ENCODE data around the gene EFNB2.

DNA sequence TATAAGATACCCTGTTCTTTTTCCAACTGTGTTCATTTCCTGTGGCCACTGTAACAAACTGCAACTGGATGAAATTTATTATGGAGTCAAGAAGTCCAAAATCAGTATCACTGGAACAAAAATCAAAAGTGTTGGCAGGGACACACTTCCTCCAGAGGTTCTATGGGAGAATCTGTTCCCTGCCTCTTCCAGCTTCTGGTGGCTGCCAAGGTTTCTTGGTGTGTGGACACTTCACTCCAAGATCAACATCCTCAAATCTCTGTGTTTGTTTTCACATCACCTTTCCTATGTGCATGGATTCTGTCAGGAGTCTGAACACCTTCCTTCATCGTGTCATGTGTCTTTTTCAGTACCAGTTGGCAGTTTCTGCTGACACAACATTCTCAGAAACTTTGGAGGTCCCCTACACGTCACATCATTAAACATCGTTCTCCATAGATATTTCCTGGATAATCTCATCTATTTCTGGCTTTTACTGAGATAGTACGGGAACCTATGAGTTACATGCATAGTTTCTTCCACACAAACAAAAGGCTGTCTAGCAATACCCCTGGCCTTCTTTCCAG lies 15.2 kb upstream of the EFNB2 start:
- TF ChIP-seq, protein P1, sequence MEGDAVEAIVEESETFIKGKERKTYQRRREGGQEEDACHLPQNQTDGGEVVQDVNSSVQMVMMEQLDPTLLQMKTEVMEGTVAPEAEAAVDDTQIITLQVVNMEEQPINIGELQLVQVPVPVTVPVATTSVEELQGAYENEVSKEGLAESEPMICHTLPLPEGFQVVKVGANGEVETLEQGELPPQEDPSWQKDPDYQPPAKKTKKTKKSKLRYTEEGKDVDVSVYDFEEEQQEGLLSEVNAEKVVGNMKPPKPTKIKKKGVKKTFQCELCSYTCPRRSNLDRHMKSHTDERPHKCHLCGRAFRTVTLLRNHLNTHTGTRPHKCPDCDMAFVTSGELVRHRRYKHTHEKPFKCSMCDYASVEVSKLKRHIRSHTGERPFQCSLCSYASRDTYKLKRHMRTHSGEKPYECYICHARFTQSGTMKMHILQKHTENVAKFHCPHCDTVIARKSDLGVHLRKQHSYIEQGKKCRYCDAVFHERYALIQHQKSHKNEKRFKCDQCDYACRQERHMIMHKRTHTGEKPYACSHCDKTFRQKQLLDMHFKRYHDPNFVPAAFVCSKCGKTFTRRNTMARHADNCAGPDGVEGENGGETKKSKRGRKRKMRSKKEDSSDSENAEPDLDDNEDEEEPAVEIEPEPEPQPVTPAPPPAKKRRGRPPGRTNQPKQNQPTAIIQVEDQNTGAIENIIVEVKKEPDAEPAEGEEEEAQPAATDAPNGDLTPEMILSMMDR (IDR thresholded peaks at IDR 0.05; ENCODE audit: low read depth, low read length): no peak
- no peak for TF ChIP-seq POLR2A (IDR thresholded peaks at IDR 0.05; ENCODE audit: extremely low read depth, insufficient read length)

Data from NB4 (cell line).